HG03469 (cell line): ENCODE results near the gene DYNLL1.

Experiments used
- ATAC-seq: cut with Tn5 transposase; IDR thresholded peaks from one replicate; pipeline ENCODE4 v1.9.1; 2021; ENCODE audit warnings: mild to moderate bottlenecking, moderate library complexity, moderate number of reproducible peaks; ENCODE audit not compliant: unreplicated experiment

DYNLL1 gene

DNA sequence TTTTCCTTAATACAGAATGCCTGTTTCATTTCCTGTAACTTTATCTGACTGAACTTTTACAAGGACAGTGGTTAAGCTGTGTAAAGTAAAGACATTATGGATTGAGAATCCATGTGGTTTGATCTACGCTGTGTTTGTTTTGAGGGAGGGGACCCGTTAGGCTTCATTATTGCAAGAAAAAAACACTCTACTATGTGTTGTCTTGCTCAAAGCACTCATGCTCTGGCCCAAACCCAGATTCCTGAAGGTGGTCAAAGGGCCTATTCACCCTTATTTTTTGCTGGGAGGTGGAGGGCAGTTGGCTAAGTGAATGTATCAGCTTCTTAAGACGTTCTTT lies 50.1 kb downstream of the DYNLL1 start:
- ATAC-seq, result no peak
